Stimulated activated CD8-positive, alpha-beta memory T cell treated with anti-CD3 and anti-CD28 coated beads, Interleukin-15, amount 100 ng/mL, for 48 hours (primary cell): ENCODE results near the gene PRR19.

ENCODE experiments used
- DNase-seq, 2 donors: peaks; one replicate each; pipeline ENCODE4 v3.0.0-alpha.2; 2020; ENCODE audit warnings: low read depth in 2 of 2

The PRR19 gene

GRCh38 chr19:42271045-42271419 is 30.9 kb upstream of the PRR19 start:
- no peak for DNase-seq

GRCh38 chr19:42271861-42272534 is 29.9 kb upstream of the PRR19 start:
- DNase-seq = no peak

GRCh38 chr19:42272535-42272897 is 29.4 kb upstream of the PRR19 start:
- no peak for DNase-seq

- no peak for DNase-seq
Measured at GRCh38 chr19:42272989-42273406, 28.9 kb upstream of the PRR19 start.

GRCh38 chr19:42273407-42274064 is 28.4 kb upstream of the PRR19 start:
- DNase-seq = no peak

GRCh38 chr19:42274065-42274682 is 27.8 kb upstream of the PRR19 start:
- no peak for DNase-seq

GRCh38 chr19:42275103-42275502 is 26.8 kb upstream of the PRR19 start:
- no peak for DNase-seq

- no peak for DNase-seq
Measured at GRCh38 chr19:42275517-42275916, 26.4 kb upstream of the PRR19 start.

- DNase-seq = no peak
Measured at GRCh38 chr19:42276284-42276683, 25.6 kb upstream of the PRR19 start.

- no peak for DNase-seq
Measured at GRCh38 chr19:42276821-42277220, 25.1 kb upstream of the PRR19 start.

GRCh38 chr19:42277821-42278451 is 24.0 kb upstream of the PRR19 start:
- DNase-seq = no peak

- DNase-seq = no peak
Measured at GRCh38 chr19:42278452-42279154, 23.3 kb upstream of the PRR19 start.

GRCh38 chr19:42279155-42279901 is 22.6 kb upstream of the PRR19 start:
- DNase-seq = no peak

- DNase-seq = peak; percentile 85 to 89
Measured at GRCh38 chr19:42279902-42280814, 21.8 kb upstream of the PRR19 start.

- DNase-seq = no peak
Measured at GRCh38 chr19:42280815-42281145, 21.2 kb upstream of the PRR19 start.

GRCh38 chr19:42281146-42281826 is 20.6 kb upstream of the PRR19 start:
- DNase-seq = no peak

GRCh38 chr19:42281827-42282762 is 19.8 kb upstream of the PRR19 start:
- no peak for DNase-seq

- DNase-seq = no peak
Measured at GRCh38 chr19:42282819-42283187, 19.1 kb upstream of the PRR19 start.
